Uterus (tissue), 4 donors: ENCODE results near the gene PLXNC1. TPM values are rescaled to one million over a fixed set of nuclear protein-coding genes. Genes with fewer than 3 reads are reported as not detected.

ENCODE experiments used
- DNase-seq, 2 donors: peaks; one replicate each; pipeline ENCODE4 v3.0.0-alpha.2; 2019 to 2020
- H3K27ac ChIP-seq, 2 donors: fragments of 200-600 bp; sonication (generic); 1 replicate in 1 of 2; 2 replicates in 1 of 2; pipeline ENCODE4 v1.5.1; 2016 to 2018
- H3K27me3 ChIP-seq, 2 donors: fragments of 200-600 bp; sonication (generic); one replicate each; pipeline ENCODE4 v1.5.1; 2018 to 2019; ENCODE audit warnings: control low read depth in 1 of 2
- H3K36me3 ChIP-seq, 2 donors: fragments of 200-600 bp; sonication (generic); one replicate each; pipeline ENCODE4 v1.5.1; 2019; ENCODE audit warnings: control low read depth in 1 of 2
- H3K4me1 ChIP-seq, 2 donors: fragments of 200-600 bp; sonication (generic); one replicate each; pipeline ENCODE4 v1.5.1; 2018 to 2019; ENCODE audit warnings: control low read depth in 1 of 2
- H3K4me3 ChIP-seq, 2 donors: fragments of 200-600 bp; sonication (generic); 1 replicate in 1 of 2; 2 replicates in 1 of 2; pipeline ENCODE4 v1.5.1; 2018 to 2019; ENCODE audit warnings: mild to moderate bottlenecking in 1 of 2
- H3K9me3 ChIP-seq, 2 donors: fragments of 200-600 bp; sonication (generic); one replicate each; pipeline ENCODE4 v1.5.1; 2019; ENCODE audit warnings: control low read depth in 1 of 2
- POLR2A ChIP-seq, 2 donors: fragments of 450-650 bp; IDR thresholded peaks; one replicate each; pipeline ENCODE4 v1.6.1; 2016; ENCODE audit warnings: antibody characterized with exemption in 2 of 2, mild to moderate bottlenecking in 1 of 2, moderate library complexity in 1 of 2
- intact Hi-C: fragments of 100-400 bp; cut with DNase I; formaldehyde crosslinking; loops from one replicate; pipeline ENCODE4 v1.15.1; 2023; ENCODE audit warnings: low total_unique reads
- total RNA-seq, 4 donors: library from RNA; depleted of rRNA in 3 of 4; stranded (reverse); fragments of >200 nt in 3 of 4; gene quantifications; one replicate each; pipeline versions ENCODE4 v1.1.0 to v1.2.4, GENCODE V29; 2014 to 2023
- TF ChIP-seq, protein P1 (sequence below), 4 experiments: fragments of 200-600 bp in 2 of 4; fragments of 450-650 bp in 2 of 4; sonication (generic) in 2 of 4; IDR thresholded peaks; one replicate each; pipeline ENCODE4 v1.5.1; 2016 to 2019; ENCODE audit warnings: antibody characterized with exemption in 4 of 4, mild to moderate bottlenecking in 2 of 4, moderate library complexity in 1 of 4
- donor health status: DM: yes; HTN: yes; CAD: no.

PLXNC1 gene
- total RNA-seq, 4 donors from 2014 or later: 11.6 to 23.8 (median 16.3) TPM

- DNase-seq: no peak
- intact Hi-C loops: loop anchor here (10.0 kb wide), 1 partner anchor 334 kb away; no protein-coding TSS in a partner anchor
- Histone ChIP-seq H3K27ac (no peak overlapping the region), H3K4me1 (no peaks in the 10 kb centered on the region), H3K4me3 (no peak overlapping the region), H3K27me3 (no peaks in the 10 kb centered on the region), H3K36me3 (no peaks in the 10 kb centered on the region), H3K9me3 (no peaks in the 10 kb centered on the region)
- TF ChIP-seq, protein P1, sequence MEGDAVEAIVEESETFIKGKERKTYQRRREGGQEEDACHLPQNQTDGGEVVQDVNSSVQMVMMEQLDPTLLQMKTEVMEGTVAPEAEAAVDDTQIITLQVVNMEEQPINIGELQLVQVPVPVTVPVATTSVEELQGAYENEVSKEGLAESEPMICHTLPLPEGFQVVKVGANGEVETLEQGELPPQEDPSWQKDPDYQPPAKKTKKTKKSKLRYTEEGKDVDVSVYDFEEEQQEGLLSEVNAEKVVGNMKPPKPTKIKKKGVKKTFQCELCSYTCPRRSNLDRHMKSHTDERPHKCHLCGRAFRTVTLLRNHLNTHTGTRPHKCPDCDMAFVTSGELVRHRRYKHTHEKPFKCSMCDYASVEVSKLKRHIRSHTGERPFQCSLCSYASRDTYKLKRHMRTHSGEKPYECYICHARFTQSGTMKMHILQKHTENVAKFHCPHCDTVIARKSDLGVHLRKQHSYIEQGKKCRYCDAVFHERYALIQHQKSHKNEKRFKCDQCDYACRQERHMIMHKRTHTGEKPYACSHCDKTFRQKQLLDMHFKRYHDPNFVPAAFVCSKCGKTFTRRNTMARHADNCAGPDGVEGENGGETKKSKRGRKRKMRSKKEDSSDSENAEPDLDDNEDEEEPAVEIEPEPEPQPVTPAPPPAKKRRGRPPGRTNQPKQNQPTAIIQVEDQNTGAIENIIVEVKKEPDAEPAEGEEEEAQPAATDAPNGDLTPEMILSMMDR (IDR thresholded peaks at IDR 0.05): no peak
- TF ChIP-seq POLR2A (IDR thresholded peaks at IDR 0.05): no peak
Observed at GRCh38 chr12:94109160-94109559, 39.2 kb upstream of the PLXNC1 start.

- H3K36me3 ChIP-seq: no peaks in the 10 kb centered on the region
- intact Hi-C loops: no loop called here
- TF ChIP-seq, protein P1 (IDR thresholded peaks at IDR 0.05): no peak
- no peak for TF ChIP-seq POLR2A (IDR thresholded peaks at IDR 0.05)
- H3K9me3 ChIP-seq: no peaks in the 10 kb centered on the region
- H3K27ac ChIP-seq: no peak overlapping the region
- H3K4me3 ChIP-seq: no peak overlapping the region
- no peaks in the 10 kb centered on the region for H3K27me3 ChIP-seq
- no peak for DNase-seq
- no peaks in the 10 kb centered on the region for H3K4me1 ChIP-seq
Observed at GRCh38 chr12:94110258-94110657, 38.1 kb upstream of the PLXNC1 start.

- Histone ChIP-seq H3K4me3 (no peak overlapping the region), H3K27me3 (no peaks in the 10 kb centered on the region), H3K4me1 (no peaks in the 10 kb centered on the region), H3K27ac (no peak overlapping the region), H3K36me3 (no peaks in the 10 kb centered on the region), H3K9me3 (no peaks in the 10 kb centered on the region)
- TF ChIP-seq, protein P1 (IDR thresholded peaks at IDR 0.05): no peak
- no peak for TF ChIP-seq POLR2A (IDR thresholded peaks at IDR 0.05)
- DNase-seq: no peak
- intact Hi-C loops: no loop called here
Observed at GRCh38 chr12:94111302-94111701, 37.1 kb upstream of the PLXNC1 start.

DNA sequence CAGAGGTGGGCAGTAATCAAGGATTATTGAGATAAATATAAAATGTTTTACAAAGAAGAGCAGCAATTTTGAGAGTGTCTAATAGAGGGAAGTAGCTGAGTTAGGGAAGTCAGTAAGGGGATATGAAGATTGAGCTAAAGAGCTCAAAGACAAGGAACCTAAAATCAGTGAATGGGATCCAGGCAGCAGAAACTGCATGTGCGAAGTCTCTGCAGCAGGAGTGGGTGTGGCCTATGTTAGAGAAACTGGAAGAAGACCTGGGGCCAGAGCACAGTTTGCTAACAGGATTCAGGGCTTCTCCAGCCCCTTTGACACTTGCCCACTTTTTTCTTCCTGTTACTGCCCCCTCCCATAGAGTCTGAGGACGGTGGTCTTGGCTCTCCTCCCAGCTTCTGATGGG is 36.3 kb upstream of the PLXNC1 start:
- Histone ChIP-seq H3K36me3 (no peaks in the 10 kb centered on the region), H3K4me3 (no peak overlapping the region), H3K9me3 (no peaks in the 10 kb centered on the region), H3K27me3 (no peaks in the 10 kb centered on the region), H3K4me1 (no peaks in the 10 kb centered on the region), H3K27ac (no peak overlapping the region)
- no peak for DNase-seq
- intact Hi-C loops: no loop called here
- no peak for TF ChIP-seq POLR2A (IDR thresholded peaks at IDR 0.05)
- TF ChIP-seq, protein P1 (IDR thresholded peaks at IDR 0.05): no peak

DNA sequence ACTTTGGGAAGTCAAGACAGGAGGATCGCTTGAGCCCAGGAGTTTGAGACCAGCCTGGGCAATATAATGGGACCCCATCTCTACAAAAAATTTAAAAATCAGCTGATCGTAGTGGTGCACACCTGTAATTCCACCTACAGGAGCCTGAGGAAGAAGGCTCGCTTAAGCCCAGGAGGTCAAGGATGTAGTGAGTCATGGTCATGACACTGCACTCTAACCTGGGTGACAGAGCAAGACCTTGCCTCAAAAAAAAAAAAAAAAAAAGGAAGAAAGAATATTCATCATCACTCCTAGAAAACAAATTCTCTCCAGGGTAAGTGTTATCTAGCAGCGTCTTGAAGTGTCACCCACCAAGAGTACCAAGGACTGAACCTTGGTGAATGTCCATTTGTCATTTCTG is 34.2 kb upstream of the PLXNC1 start:
- Histone ChIP-seq H3K36me3 (no peaks in the 10 kb centered on the region), H3K4me3 (no peak overlapping the region), H3K4me1 (no peaks in the 10 kb centered on the region), H3K9me3 (no peaks in the 10 kb centered on the region), H3K27ac (no peak overlapping the region), H3K27me3 (no peaks in the 10 kb centered on the region)
- TF ChIP-seq, protein P1 (IDR thresholded peaks at IDR 0.05): no peak
- no peak for TF ChIP-seq POLR2A (IDR thresholded peaks at IDR 0.05)
- no peak for DNase-seq
- intact Hi-C loops: no loop called here
